Esophagus squamous epithelium (tissue), 4 donors: ENCODE results near the gene NAV2.

ENCODE experiments used
- POLR2A ChIP-seq, 4 donors: fragments of 450-650 bp; IDR thresholded peaks; one replicate each; pipeline ENCODE4 v1.6.1; 2017; ENCODE audit warnings: antibody characterized with exemption in 4 of 4, mild to moderate bottlenecking in 4 of 4, moderate library complexity in 3 of 4
- TF ChIP-seq, protein P1 (sequence below), 6 experiments: fragments of 450-650 bp in 4 of 6; fragments of 200-600 bp in 2 of 6; sonication (generic) in 2 of 6; IDR thresholded peaks; one replicate each; pipeline ENCODE4 v1.5.1; 2016 to 2019; ENCODE audit warnings: antibody characterized with exemption in 6 of 6, mild to moderate bottlenecking in 4 of 6, moderate library complexity in 4 of 6

DNA sequence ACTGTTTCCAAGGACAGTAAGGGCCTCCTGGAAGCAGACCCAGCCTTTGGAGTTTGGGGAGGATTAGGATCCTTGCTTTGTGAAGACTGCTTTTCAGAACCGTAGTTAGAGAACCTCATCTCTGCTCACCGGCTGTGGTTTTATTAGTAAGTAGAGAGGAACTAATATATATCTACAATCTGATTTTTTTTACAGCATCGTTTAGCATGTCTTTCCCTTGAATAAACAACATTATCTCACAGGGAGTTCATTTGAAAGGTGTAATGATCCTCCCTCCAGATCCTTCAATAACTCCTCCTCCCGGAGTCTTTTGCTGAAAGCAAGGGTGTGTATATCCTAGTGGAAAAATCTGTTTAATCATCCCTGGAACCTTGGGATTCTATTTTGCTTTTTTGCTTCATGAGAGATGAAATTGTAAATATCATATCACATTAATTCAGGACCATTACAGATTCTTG, 314.9 kb downstream of the NAV2 start:
- no peak for TF ChIP-seq POLR2A (IDR thresholded peaks at IDR 0.05)
- TF ChIP-seq, protein P1, sequence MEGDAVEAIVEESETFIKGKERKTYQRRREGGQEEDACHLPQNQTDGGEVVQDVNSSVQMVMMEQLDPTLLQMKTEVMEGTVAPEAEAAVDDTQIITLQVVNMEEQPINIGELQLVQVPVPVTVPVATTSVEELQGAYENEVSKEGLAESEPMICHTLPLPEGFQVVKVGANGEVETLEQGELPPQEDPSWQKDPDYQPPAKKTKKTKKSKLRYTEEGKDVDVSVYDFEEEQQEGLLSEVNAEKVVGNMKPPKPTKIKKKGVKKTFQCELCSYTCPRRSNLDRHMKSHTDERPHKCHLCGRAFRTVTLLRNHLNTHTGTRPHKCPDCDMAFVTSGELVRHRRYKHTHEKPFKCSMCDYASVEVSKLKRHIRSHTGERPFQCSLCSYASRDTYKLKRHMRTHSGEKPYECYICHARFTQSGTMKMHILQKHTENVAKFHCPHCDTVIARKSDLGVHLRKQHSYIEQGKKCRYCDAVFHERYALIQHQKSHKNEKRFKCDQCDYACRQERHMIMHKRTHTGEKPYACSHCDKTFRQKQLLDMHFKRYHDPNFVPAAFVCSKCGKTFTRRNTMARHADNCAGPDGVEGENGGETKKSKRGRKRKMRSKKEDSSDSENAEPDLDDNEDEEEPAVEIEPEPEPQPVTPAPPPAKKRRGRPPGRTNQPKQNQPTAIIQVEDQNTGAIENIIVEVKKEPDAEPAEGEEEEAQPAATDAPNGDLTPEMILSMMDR (IDR thresholded peaks at IDR 0.05), result no peak
